ENCODE data around the gene TARS2. TPM values are rescaled to one million over a fixed set of nuclear protein-coding genes. Genes with fewer than 3 reads are reported as not detected.

Gene TARS2
- total RNA-seq, 2 donors from 2014 or later = 11.6 to 13.5 TPM

DNA sequence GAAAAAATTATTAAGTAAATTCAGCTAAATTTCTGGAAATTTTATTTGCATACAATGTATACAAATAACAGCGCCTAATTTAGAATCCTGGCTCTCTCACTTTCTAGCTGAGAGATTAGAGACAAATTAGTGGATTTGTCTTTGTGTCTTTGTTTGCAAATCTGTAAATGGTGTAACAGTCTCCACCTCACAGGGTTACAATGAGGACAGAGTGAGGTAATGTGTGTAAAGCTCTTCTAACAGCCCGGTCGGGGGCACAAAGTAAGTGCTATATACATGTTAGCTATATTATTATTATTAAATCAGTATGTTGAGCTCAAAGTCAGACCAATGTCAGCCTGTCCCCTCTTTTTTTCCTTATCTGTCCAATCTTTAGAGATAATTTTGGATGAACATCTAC is 57.0 kb downstream of the TARS2 start:
- Histone ChIP-seq H3K36me3 (no peaks in the 10 kb centered on the region), H3K27ac (peak overlapping the region in 1 of 2 donors; percentile 12), H3K4me3 (no peak overlapping the region), H3K9me3 (no peaks in the 10 kb centered on the region), H3K27me3 (replicated peaks; ENCODE audit: insufficient read depth) (no peaks in the 10 kb centered on the region), H3K4me1 (ENCODE audit: control insufficient read depth in 1 of 2, low read depth in 2 of 2) (no peaks in the 10 kb centered on the region)
- no peak for ATAC-seq (ENCODE audit: insufficient number of reproducible peaks, low FRiP score, low read depth)
- DNase-seq (ENCODE audit: low spot score) = no peak
- TF ChIP-seq, protein P1, sequence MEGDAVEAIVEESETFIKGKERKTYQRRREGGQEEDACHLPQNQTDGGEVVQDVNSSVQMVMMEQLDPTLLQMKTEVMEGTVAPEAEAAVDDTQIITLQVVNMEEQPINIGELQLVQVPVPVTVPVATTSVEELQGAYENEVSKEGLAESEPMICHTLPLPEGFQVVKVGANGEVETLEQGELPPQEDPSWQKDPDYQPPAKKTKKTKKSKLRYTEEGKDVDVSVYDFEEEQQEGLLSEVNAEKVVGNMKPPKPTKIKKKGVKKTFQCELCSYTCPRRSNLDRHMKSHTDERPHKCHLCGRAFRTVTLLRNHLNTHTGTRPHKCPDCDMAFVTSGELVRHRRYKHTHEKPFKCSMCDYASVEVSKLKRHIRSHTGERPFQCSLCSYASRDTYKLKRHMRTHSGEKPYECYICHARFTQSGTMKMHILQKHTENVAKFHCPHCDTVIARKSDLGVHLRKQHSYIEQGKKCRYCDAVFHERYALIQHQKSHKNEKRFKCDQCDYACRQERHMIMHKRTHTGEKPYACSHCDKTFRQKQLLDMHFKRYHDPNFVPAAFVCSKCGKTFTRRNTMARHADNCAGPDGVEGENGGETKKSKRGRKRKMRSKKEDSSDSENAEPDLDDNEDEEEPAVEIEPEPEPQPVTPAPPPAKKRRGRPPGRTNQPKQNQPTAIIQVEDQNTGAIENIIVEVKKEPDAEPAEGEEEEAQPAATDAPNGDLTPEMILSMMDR (IDR thresholded peaks at IDR 0.05) = no peak

DNA sequence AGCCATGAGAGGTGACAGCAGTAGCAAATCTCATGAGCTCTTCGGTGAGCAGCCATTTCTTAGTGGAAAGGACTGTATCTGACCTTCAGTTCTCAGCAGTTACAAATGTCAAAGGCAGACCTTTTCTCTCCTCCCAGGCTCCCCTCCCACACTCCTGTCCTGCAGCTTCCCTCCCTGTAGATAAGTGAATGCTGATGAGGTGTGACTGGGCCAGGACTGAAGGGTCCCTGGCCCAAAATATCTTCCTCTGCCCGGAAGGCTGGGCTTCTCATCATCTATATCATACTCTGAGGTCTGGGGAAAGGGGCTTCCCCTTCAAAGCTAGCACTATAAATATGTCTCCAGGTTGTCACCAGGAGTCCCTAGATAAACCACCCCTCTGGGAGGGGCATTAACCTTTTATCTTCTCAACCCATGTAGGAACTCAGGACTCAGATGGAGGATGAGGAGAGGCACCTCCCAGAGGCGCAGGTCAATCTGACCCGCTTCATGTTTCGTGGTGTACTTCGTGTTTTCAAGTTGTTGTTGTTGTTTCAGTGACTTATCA is 58.3 kb downstream of the TARS2 start:
- Histone ChIP-seq H3K27ac (no peak overlapping the region), H3K9me3 (no peaks in the 10 kb centered on the region), H3K27me3 (replicated peaks; ENCODE audit: insufficient read depth) (no peaks in the 10 kb centered on the region), H3K4me1 (ENCODE audit: control insufficient read depth in 1 of 2, low read depth in 2 of 2) (peaks cover 2 to 13% of the 10 kb centered on the region in 2 donors), H3K4me3 (no peak overlapping the region), H3K36me3 (no peaks in the 10 kb centered on the region)
- no peak for DNase-seq (ENCODE audit: low spot score)
- TF ChIP-seq, protein P1 (IDR thresholded peaks at IDR 0.05) = no peak
- no peak for ATAC-seq (ENCODE audit: insufficient number of reproducible peaks, low FRiP score, low read depth)

DNA sequence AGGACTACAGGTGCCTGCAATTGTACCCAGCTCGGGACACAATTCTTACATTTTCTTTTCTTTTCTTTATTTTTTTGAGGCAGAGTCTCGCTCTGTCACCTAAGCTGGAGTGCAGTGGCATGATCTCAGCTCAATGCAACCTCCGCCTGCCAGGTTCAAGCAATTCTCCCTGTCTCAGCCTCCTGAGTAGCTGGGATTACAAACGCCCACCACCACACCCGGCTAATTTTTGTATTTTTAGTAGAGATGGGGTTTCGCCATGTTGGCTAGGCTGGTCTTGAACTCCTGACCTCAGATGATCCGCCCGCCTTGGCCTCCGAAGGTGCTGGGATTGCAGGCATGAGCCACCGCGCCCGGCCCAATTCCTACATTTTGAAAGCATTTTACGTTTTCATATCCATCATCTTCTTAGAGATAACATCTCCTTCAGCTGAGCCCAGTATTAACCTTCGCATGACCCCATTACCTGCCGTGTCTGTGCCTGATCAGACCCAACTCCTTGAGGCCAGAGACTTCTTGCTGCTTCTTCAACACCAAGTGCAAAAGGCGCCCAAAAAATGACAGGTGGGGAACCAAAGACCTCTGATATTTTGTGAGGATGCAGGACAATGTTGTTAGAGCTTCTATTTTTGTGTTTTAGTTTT is 59.2 kb downstream of the TARS2 start:
- ATAC-seq (ENCODE audit: insufficient number of reproducible peaks, low FRiP score, low read depth) = no peak

DNA sequence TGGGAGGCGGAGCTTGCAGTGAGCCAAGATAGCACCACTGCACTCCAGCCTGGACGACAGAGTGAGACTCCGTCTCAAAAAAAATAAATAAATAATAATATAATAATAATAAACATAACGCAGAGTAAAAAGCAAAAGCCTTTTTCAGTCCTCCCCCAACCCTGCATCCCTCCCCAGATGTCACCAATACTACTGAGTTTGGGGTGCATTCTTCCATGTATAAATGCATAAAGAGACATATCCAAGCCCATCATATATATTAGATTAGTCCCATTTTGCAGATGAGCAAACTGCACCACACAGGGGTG is 61.1 kb downstream of the TARS2 start:
- H3K27me3 ChIP-seq (replicated peaks; ENCODE audit: insufficient read depth) = no peaks in the 10 kb centered on the region
- H3K9me3 ChIP-seq = no peaks in the 10 kb centered on the region
- ATAC-seq (ENCODE audit: insufficient number of reproducible peaks, low FRiP score, low read depth) = no peak
- H3K4me3 ChIP-seq = peak overlapping the region; percentile 83
- TF ChIP-seq, protein P1 (IDR thresholded peaks at IDR 0.05) = no peak
- H3K4me1 ChIP-seq (ENCODE audit: control insufficient read depth in 1 of 2, low read depth in 2 of 2) = peaks cover 24 to 40% of the 10 kb centered on the region in 2 donors
- peak overlapping the region; percentile 79 to 88 for H3K27ac ChIP-seq
- DNase-seq (ENCODE audit: low spot score) = no peak
- H3K36me3 ChIP-seq = no peaks in the 10 kb centered on the region

More for the DNA sequence above, 59.2 kb downstream of the TARS2 start:
- no peaks in the 10 kb centered on the region for H3K36me3 ChIP-seq
- no peak for DNase-seq (ENCODE audit: low spot score)
- no peaks in the 10 kb centered on the region for H3K27me3 ChIP-seq (replicated peaks; ENCODE audit: insufficient read depth)
- no peak overlapping the region for H3K4me3 ChIP-seq
- TF ChIP-seq, protein P1 (IDR thresholded peaks at IDR 0.05) = no peak
- H3K9me3 ChIP-seq = no peaks in the 10 kb centered on the region
- no peak overlapping the region for H3K27ac ChIP-seq
- H3K4me1 ChIP-seq (ENCODE audit: control insufficient read depth in 1 of 2, low read depth in 2 of 2) = peaks cover 8 to 21% of the 10 kb centered on the region in 2 donors

DNA sequence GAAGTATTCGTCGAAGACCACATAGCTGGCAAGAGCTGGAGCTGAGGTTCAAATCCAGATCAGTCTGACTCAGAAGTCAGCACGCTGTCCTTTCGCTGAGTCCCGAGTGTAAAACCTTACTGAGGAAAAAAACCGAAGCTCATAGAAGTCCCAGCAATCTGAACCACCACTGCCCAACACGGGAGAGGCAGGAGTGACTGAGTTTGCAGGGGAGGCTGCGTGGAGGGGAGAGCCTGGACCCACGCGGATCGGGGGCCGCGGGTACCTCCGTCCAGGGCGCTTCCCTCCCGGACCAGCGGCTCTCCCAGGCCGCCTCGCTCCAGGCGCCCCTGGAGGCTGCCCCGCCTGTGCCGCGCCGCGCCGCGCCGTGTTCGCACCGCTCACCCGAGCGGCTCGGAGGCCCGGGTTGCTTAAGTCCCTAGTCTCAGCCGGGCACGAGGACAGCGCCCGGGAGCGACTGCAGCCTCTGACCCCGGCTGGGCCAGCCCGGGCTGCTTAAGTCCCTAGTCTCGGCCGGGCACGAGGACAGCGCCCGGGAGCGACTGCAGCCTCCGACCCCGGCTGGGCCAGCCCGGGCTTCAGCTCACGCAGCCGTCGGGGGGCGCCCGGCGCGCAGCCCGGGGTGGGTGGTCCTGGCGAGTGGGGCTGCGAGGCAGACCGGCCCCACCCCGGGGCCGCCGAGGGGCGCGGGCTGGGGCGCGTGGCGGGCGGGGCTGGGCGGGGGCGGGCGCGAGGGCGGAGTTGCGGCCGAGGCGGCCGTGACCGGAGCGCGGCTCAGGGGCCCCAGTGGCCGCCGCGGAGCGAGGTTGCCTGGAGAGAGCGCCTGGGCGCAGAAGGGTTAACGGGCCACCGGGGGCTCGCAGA is 61.6 kb downstream of the TARS2 start, which contains the start of gene ADAMTSL4:
TSS of gene ADAMTSL4 (plus strand) at position 777 of the 864 bp plus-strand sequence. CDS start 2,881 bp downstream, outside the sequence.
- H3K36me3 ChIP-seq = no peaks in the 10 kb centered on the region
- DNase-seq (ENCODE audit: low spot score) (no peak), ATAC-seq (ENCODE audit: insufficient number of reproducible peaks, low FRiP score, low read depth) (peak; percentile 25)
- H3K9me3 ChIP-seq = no peaks in the 10 kb centered on the region
- H3K27ac ChIP-seq = peak within 1 kb of the TSS; percentile 79 to 88
- H3K27me3 ChIP-seq (replicated peaks; ENCODE audit: insufficient read depth) = no peaks in the 10 kb centered on the region
- TF ChIP-seq, protein P1 (IDR thresholded peaks at IDR 0.05) = peak; percentile 27
- peak within 1 kb of the TSS; percentile 83 for H3K4me3 ChIP-seq
- peaks cover 28 to 46% of the 10 kb centered on the region in 2 donors for H3K4me1 ChIP-seq (ENCODE audit: control insufficient read depth in 1 of 2, low read depth in 2 of 2)

Measured in thoracic aorta (tissue), 2 donors.